ENCODE results near the gene EGF.
A peak's percentile ranks its signal among the peaks of the same experiment; 100 is the strongest.

EGF gene

GRCh38 chr4:109966891-109967481 is 54.3 kb downstream of the EGF start:
- no peak for DNase-seq

- no peak for DNase-seq
These were observed 55.3 kb downstream of the EGF start for GRCh38 chr4:109967798-109968520.

- no peak for DNase-seq
These were observed 56.4 kb downstream of the EGF start for GRCh38 chr4:109969087-109969486.

DNA sequence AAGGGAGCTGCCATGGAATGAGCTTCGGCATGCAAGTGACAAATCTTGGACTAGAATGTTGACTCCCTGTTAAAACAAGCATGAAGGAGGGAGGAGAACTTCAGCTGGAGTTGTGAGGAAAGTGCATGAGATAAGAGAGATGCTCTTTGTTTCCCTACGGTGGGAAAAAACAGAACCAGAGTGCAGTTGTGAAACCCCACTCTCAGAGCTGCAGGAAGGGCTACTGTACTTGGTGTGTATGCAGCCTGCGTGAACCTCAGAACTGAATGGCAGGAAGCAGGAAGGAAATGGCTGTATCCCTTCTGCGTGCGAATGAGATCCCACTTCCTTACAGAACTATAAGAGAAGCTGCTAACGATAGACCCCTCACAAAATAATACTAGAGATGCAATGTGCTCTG is 57.2 kb downstream of the EGF start:
- no peak for DNase-seq

DNA sequence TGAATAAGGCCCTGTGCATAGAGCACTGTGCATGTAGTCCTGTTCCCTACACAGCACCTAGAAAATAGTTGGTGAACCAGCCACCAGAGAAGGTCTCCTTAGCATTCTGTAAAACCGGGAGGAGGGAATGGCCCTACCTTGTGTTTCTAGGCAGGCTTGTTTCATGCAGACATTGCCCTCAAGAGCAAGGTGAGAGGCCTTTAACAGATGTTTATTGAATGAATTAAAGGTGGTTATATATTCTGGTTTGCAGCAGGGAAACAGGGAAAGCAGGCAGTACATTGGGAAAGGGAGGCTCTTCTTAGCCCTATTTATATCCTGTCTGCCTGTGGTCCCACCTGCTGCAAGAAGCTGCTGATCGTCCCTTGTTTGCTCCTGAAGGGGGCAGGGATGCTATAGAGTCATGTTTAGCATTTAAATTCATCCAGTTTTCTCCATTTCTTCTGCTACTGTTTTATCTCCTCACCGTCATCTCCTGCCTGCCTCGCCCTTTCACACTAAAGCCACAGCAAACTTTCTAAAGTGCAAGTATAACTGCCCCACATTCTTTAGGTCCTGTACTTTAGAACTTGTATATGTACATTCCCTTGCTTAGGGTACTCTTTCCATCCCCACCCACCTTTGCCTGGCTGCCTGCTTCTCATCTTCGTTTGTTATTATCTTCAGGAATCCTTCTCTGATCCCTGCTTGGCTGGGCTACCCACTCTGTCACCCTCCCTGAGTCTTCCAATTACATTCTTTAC is 60.3 kb downstream of the EGF start:
- no peak for DNase-seq

DNA sequence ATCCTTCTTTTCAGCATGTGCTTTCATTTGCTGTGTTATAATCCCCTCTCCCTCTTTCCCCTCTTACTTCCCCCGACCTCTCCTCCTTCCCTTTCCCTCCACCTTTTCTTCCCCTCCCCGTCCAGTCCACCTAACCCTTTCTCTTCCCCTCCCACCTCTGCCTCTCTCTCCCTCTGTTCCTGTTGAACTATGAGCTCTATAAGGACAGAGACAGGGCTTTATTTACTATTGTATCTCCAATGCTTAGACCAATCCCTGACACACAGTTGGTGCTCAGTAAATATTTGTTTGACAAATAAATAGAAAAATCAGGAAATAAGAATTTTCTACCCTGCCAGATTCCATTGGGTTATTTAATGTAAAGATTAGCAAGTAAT is 60.8 kb downstream of the EGF start:
- no peak for DNase-seq

DNA sequence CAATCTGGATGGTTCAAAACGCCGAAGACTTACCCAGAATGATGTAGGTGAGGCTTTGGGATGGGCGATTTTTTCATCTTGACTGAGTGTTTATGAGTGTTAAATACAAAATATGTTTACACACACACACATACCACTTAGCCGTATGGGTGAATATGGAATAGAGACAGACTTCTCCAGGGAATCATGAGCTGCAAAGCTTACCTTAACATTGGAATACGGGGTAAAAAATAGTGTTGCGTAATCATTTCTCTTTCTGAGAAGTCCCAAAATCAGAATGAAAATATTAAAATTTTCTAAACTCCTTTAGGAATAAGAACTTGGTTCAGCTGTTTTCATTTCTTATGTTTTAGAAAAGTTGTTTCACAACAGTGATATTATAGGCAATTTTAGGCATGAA is 63.5 kb downstream of the EGF start:
- DNase-seq: no peak

- no peak for DNase-seq
These were observed 65.3 kb downstream of the EGF start for GRCh38 chr4:109977854-109978501.

DNA sequence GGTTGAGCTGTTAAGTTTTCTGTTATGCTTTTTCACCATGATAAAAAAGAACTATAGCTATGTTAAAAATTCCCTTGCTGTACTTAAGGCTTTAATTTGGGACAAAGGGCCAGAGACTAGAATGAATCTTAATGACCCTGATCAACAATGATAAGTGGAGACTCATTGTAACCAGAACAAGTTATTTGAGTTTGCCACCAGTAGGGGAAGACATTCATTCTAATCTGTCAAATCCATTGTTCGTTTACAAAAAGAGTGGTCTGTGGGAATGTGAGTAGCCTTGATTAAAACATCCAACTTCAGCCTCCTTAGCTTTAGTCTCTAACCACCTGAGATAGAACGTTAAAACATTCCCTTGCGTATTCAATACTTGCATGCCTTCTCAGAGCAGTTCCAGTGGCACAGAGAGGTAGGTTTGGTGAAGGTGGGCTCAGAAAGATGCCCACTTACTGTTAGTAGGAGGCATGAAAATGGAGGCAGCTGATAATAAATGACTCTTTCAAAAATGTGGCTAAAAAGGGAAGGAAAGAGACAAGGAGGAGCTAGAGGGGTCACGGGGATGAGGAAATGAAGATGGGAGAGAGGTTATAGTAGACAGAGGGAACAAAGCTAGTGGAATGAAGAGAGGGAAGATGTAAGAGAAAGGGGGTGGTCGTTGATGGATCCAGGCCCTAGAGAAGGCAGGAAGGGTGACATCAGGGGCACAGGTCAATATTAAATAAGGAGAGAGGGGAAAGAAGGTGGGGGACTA is 66.2 kb downstream of the EGF start:
- no peak for DNase-seq

GRCh38 chr4:109979920-109980717 is 67.4 kb downstream of the EGF start:
- no peak for DNase-seq

- no peak for DNase-seq
These were observed 69.3 kb downstream of the EGF start for GRCh38 chr4:109981936-109982335.

DNA sequence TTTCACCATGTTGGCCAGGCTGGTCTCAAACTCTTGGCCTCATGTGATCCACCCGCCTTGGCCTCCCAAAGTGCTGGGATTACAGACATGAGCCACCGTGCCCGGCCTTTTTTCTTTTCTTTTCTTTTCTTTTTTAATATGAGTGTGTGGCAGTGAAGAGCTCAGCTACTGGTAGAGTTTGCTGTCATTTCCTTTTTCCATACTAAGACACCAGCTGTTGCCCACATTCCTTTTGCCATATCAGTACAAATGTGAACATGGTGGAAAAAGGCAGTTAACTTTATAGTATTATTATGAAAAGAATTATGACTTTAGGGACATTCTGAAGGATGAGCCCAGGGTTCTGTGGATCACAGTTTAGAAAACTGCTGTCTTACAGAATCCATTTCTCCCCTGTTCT is 69.8 kb downstream of the EGF start:
- no peak for DNase-seq

GRCh38 chr4:109985993-109986974 is 73.6 kb downstream of the EGF start:
- no peak for DNase-seq

- DNase-seq: no peak
These were observed 76.4 kb downstream of the EGF start for GRCh38 chr4:109989044-109989443.

GRCh38 chr4:109989618-109990017 is 76.9 kb downstream of the EGF start:
- DNase-seq: no peak

DNA sequence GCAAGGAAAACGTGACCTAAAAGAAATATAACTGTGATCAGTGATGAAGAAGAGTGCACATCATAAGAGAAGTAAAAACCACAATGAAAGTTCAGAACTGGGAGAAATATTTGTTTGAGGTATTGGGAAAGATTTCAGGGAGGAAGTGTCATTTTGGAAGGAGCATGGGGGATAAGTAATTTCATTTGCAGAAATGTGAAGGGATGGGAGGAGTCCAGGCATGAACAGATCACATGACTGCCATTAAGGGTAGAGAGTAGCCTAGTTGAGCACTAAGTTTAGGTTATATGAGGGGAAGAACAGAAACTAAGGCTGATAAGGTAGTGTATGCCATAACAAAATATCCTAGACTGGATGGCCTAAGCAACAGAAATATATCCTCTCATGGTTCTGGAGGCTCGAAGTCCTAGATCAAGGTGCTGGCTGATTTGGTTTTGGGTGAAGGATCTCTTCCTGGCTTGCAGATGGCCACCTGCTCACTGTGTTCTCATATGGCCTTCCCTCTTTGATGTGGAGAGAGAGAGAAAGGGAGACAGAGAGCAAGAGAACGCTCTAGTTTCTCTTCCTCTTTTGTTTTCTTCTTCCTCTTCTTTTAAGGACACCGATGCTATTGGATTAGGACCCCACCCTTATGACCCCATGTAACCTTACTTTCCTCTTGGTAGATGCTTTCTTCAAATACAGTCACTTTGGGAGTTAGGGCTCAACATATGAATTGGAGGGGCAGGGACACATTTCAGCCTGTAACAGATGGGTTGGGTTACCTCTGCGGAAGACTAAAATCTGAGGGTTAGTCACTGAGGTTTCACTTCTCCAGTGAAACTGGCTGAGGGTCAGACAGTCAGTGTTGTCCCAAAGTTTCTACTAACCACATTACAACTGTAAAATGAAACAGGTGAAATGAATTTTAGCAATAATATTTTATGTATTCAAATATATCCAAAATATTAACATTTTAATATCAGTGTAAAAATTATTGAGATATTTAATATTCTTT is 77.9 kb downstream of the EGF start:
- peak; percentile 72 for DNase-seq

DNA sequence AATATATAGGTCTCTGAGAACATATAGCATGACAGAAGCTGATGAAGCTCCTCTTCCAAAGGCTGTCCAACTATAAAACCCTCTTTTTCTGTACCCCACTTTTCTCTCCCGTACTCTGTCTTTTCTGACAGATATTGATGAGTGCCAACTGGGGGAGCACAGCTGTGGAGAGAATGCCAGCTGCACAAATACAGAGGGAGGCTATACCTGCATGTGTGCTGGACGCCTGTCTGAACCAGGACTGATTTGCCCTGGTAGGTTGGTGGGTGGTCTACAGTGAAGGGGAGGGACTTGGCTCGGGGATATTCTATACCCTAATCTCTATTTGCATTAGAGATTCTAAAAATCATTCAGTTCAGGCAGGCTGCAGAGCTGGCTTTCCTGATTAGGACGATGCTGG is 80.4 kb downstream of the EGF start:
- no peak for DNase-seq

DNA sequence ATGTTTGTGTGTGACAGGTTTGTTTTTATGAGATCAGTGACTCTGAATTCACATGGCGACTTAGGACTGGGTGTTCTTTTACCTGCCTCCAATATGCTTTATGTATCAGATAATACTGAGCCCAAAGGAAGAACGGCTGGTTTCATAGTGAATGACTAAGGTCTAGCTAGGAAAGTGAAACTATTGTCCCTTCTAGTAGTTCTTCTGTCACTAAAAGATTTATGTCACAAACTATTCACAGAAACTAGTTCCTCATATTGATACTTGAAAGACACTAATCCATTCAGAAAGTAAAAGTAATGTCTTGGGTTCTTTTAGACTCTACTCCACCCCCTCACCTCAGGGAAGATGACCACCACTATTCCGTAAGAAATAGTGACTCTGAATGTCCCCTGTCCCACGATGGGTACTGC is 81.7 kb downstream of the EGF start:
- DNase-seq: peak; percentile 12

GRCh38 chr4:109996526-109996925 is 83.8 kb downstream of the EGF start:
- DNase-seq: no peak

Measured in SIG-M5 (cell line).